Prostate gland (tissue), 2 donors: ENCODE data around the gene SRPK1. TPM values are rescaled to one million over a fixed set of nuclear protein-coding genes. Genes with fewer than 3 reads are reported as not detected.

ENCODE experiments used
- DNase-seq: peaks from one replicate; pipeline ENCODE4 v3.0.0-alpha.2; 2019; ENCODE audit warnings: low spot score
- H3K27ac ChIP-seq, 2 donors: fragments of 200-600 bp; sonication (generic); 2 replicates each; pipeline ENCODE4 v1.5.1; 2017 to 2019
- H3K27me3 ChIP-seq: fragments of 200-600 bp; sonication (generic); replicated peaks from 2 replicates; pipeline ENCODE4 v1.5.1; 2019; ENCODE audit not compliant: insufficient read depth
- H3K36me3 ChIP-seq, 2 donors: fragments of 200-600 bp; sonication (generic); 1 replicate in 1 of 2; 2 replicates in 1 of 2; pipeline versions ENCODE4 v1.5.1 to v1.8.1; 2017 to 2019
- H3K4me1 ChIP-seq: fragments of 200-600 bp; sonication (generic); replicated peaks from 2 replicates; pipeline ENCODE4 v1.5.1; 2019
- H3K4me3 ChIP-seq, 2 donors: fragments of 200-600 bp; sonication (generic); 2 replicates each; pipeline ENCODE4 v1.5.1; 2017 to 2019
- H3K9me3 ChIP-seq: fragments of 200-600 bp; sonication (generic); 2 replicates; pipeline ENCODE4 v1.5.1; 2017
- CTCF ChIP-seq, 4 experiments: fragments of 200-600 bp in 2 of 4; fragments of 450-650 bp in 2 of 4; sonication (generic) in 2 of 4; IDR thresholded peaks; 1 replicate in 3 of 4; 2 replicates in 1 of 4; pipeline ENCODE4 v1.5.1; 2016 to 2019; ENCODE audit warnings: antibody characterized with exemption in 4 of 4, mild to moderate bottlenecking in 2 of 4, moderate library complexity in 2 of 4
- POLR2A ChIP-seq: fragments of 450-650 bp; IDR thresholded peaks from one replicate; pipeline ENCODE4 v1.6.1; 2016; ENCODE audit warnings: antibody characterized with exemption, mild to moderate bottlenecking
- POLR2AphosphoS5 ChIP-seq: sonication (generic); formaldehyde crosslinking; IDR thresholded peaks from one replicate; pipeline ENCODE4 v1.6.1; 2017; ENCODE audit warnings: antibody characterized with exemption
- WGBS: methylation state at CpG from one replicate; pipeline ENCODE4 v1.1.5; 2018; 5-methylcytosine and 5-hydroxymethylcytosine counted together
- intact Hi-C: fragments of 100-400 bp; cut with DNase I; formaldehyde crosslinking; loops from one replicate; pipeline ENCODE4 v1.14.2; 2022
- total RNA-seq, 2 donors: library from RNA; depleted of rRNA; stranded (reverse); fragments of >200 nt; gene quantifications; one replicate each; pipeline ENCODE4 v1.1.0, GENCODE V29; 2016

Gene SRPK1
- total RNA-seq, 2 donors from 2014 or later = 19.4 to 59.4 TPM

- 88% methylated on average over 11 of the region's 11 CpGs for WGBS
- Histone ChIP-seq H3K4me1 (no peaks in the 10 kb centered on the region), H3K4me3 (no peak overlapping the region), H3K9me3 (no peaks in the 10 kb centered on the region), H3K36me3 (no peaks in the 10 kb centered on the region), H3K27ac (no peak overlapping the region), H3K27me3 (no peaks in the 10 kb centered on the region)
- DNase-seq = no peak
- TF ChIP-seq CTCF (IDR thresholded peaks at IDR 0.05) (no peak), POLR2AphosphoS5 (no peak), POLR2A (no peak)
- intact Hi-C loops = no loop called here
Measured at GRCh38 chr6:35795453-35796071, 125.3 kb downstream of the SRPK1 start.

- no peaks in the 10 kb centered on the region for H3K36me3 ChIP-seq
- no peak for TF ChIP-seq CTCF (IDR thresholded peaks at IDR 0.05)
- TF ChIP-seq POLR2AphosphoS5 = no peak
- no peak for TF ChIP-seq POLR2A
- no peak for DNase-seq
- no peaks in the 10 kb centered on the region for H3K27me3 ChIP-seq
- H3K4me1 ChIP-seq = no peaks in the 10 kb centered on the region
- H3K27ac ChIP-seq = no peak overlapping the region
- H3K4me3 ChIP-seq = no peak overlapping the region
- intact Hi-C loops = no loop called here
- WGBS = 86% methylated on average over 17 of the region's 17 CpGs
- no peaks in the 10 kb centered on the region for H3K9me3 ChIP-seq
Measured at GRCh38 chr6:35794536-35795452, 126.1 kb downstream of the SRPK1 start.

- no peaks in the 10 kb centered on the region for H3K36me3 ChIP-seq
- WGBS = 64% methylated on average over 5 of the region's 5 CpGs
Measured at GRCh38 chr6:35790683-35791082, 130.2 kb downstream of the SRPK1 start.

GRCh38 chr6:35788423-35788982, 132.4 kb downstream of the SRPK1 start:
- DNase-seq = no peak
- intact Hi-C loops = no loop called here
- WGBS = 59% methylated on average over 4 of the region's 4 CpGs

More at GRCh38 chr6:35790683-35791082, 130.2 kb downstream of the SRPK1 start:
- no peak for DNase-seq
- TF ChIP-seq POLR2A = no peak
- no peak for TF ChIP-seq POLR2AphosphoS5
- TF ChIP-seq CTCF (IDR thresholded peaks at IDR 0.05) = no peak
- Histone ChIP-seq H3K27me3 (peaks cover 16% of the 10 kb centered on the region), H3K9me3 (no peaks in the 10 kb centered on the region), H3K4me1 (no peaks in the 10 kb centered on the region), H3K27ac (no peak overlapping the region), H3K4me3 (no peak overlapping the region)
- intact Hi-C loops = no loop called here

More at GRCh38 chr6:35788423-35788982, 132.4 kb downstream of the SRPK1 start:
- Histone ChIP-seq H3K36me3 (no peaks in the 10 kb centered on the region), H3K9me3 (no peaks in the 10 kb centered on the region), H3K4me3 (no peak overlapping the region), H3K27ac (no peak overlapping the region), H3K27me3 (peaks cover 16% of the 10 kb centered on the region), H3K4me1 (no peaks in the 10 kb centered on the region)
- TF ChIP-seq POLR2A = no peak
- TF ChIP-seq CTCF (IDR thresholded peaks at IDR 0.05) = no peak
- no peak for TF ChIP-seq POLR2AphosphoS5
